CD4-positive, alpha-beta T cell treated with Interleukin-21 for 1 hour (primary cell): ENCODE results near the gene USP17L22.
"Not testable (repeated sequence)": the region's sequence is repeated elsewhere in the genome, so short reads cannot be mapped to it uniquely, and the experiment has no call there.

Experiments used
- DNase-seq: peaks from one replicate; pipeline ENCODE4 v3.0.0-alpha.2; 2020

Gene USP17L22, protein sequence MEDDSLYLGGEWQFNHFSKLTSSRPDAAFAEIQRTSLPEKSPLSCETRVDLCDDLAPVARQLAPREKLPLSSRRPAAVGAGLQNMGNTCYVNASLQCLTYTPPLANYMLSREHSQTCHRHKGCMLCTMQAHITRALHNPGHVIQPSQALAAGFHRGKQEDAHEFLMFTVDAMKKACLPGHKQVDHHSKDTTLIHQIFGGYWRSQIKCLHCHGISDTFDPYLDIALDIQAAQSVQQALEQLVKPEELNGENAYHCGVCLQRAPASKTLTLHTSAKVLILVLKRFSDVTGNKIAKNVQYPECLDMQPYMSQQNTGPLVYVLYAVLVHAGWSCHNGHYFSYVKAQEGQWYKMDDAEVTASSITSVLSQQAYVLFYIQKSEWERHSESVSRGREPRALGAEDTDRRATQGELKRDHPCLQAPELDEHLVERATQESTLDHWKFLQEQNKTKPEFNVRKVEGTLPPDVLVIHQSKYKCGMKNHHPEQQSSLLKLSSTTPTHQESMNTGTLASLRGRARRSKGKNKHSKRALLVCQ

DNA sequence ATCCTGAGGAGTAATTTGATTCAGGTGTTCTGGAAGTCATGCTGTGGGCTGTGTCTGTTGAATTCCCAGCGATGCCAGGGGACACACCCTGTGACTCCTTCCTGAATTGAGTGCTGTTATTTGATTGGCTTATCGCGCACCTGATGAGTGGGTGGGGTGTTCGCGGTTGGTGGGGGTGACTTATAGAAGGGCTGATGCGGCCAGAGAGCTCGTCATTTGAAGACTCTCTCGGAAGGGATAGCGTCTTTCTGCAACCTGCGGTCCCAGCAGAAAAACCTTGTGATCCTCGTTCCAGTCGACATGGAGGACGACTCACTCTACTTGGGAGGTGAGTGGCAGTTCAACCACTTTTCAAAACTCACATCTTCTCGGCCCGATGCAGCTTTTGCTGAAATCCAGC lies at the start of gene USP17L22:
TSS of gene USP17L22 (plus strand) at position 301 of the 400 bp plus-strand sequence. CDS start at position 301, 0 bp downstream.
- not testable (repeated sequence) for DNase-seq

DNA sequence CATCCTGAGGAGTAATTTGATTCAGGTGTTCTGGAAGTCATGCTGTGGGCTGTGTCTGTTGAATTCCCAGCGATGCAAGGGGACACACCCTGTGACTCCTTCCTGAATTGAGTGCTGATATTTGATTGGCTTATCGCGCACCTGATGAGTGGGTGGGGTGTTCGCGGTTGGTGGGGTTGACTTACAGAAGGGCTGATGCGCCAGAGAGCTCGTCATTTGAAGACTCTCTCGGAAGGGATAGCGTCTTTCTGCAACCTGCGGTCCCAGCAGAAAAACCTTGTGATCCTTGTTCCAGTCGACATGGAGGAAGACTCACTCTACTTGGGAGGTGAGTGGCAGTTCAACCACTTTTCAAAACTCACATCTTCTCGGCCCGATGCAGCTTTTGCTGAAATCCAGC lies 47.6 kb upstream of the USP17L22 start, which contains the start of gene USP17L12:
TSS of gene USP17L12 (plus strand) at position 301 of the 400 bp plus-strand sequence. CDS start at position 301, 0 bp downstream.
- not testable (repeated sequence) for DNase-seq

DNA sequence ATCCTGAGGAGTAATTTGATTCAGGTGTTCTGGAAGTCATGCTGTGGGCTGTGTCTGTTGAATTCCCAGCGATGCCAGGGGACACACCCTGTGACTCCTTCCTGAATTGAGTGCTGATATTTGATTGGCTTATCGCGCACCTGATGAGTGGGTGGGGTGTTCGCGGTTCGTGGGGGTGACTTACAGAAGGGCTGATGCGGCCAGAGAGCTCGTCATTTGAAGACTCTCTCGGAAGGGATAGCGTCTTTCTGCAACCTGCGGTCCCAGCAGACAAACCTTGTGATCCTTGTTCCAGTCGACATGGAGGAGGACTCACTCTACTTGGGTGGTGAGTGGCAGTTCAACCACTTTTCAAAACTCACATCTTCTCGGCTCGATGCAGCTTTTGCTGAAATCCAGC lies 42.8 kb upstream of the USP17L22 start, which contains the start of gene USP17L13:
TSS of gene USP17L13 (plus strand) at position 301 of the 400 bp plus-strand sequence. CDS start at position 301, 0 bp downstream.
- DNase-seq: not testable (repeated sequence)

DNA sequence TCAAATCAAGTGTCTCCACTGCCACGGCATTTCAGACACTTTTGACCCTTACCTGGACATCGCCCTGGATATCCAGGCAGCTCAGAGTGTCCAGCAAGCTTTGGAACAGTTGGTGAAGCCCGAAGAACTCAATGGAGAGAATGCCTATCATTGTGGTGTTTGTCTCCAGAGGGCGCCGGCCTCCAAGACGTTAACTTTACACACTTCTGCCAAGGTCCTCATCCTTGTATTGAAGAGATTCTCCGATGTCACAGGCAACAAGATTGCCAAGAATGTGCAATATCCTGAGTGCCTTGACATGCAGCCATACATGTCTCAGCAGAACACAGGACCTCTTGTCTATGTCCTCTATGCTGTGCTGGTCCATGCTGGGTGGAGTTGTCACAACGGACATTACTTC lies 37.2 kb upstream of the USP17L22 start:
- DNase-seq: not testable (repeated sequence)

DNA sequence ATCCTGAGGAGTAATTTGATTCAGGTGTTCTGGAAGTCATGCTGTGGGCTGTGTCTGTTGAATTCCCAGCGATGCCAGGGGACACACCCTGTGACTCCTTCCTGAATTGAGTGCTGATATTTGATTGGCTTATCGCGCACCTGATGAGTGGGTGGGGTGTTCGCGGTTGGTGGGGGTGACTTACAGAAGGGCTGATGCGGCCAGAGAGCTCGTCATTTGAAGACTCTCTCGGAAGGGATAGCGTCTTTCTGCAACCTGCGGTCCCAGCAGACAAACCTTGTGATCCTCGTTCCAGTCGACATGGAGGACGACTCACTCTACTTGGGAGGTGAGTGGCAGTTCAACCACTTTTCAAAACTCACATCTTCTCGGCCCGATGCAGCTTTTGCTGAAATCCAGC lies 33.3 kb upstream of the USP17L22 start, which contains the start of gene USP17L15:
TSS of gene USP17L15 (plus strand) at position 301 of the 400 bp plus-strand sequence. CDS start at position 301, 0 bp downstream.
- DNase-seq: not testable (repeated sequence)

DNA sequence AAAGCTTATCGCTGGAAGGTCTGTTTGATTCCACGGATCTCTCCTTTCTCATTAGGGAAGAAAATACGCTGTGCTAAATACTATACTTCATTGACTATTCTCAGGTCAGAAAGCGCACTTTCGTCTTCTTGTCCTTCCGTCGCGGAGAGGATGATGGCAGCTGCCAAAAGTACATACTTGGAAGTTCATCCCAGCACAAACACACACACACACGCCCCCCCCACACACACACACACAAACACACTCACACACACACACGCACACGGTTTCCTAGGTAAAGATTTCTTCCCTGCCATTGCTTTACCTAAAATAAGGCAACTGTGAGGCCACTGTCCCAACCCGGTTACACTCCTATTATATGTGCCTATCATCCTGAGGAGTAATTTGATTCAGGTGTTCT lies 29.0 kb upstream of the USP17L22 start:
- not testable (repeated sequence) for DNase-seq

DNA sequence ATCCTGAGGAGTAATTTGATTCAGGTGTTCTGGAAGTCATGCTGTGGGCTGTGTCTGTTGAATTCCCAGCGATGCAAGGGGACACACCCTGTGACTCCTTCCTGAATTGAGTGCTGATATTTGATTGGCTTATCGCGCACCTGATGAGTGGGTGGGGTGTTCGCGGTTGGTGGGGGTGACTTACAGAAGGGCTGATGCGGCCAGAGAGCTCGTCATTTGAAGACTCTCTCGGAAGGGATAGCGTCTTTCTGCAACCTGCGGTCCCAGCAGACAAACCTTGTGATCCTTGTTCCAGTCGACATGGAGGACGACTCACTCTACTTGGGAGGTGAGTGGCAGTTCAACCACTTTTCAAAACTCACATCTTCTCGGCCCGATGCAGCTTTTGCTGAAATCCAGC lies 23.8 kb upstream of the USP17L22 start, which contains the start of gene USP17L17:
TSS of gene USP17L17 (plus strand) at position 301 of the 400 bp plus-strand sequence. CDS start at position 301, 0 bp downstream.
- DNase-seq: not testable (repeated sequence)

DNA sequence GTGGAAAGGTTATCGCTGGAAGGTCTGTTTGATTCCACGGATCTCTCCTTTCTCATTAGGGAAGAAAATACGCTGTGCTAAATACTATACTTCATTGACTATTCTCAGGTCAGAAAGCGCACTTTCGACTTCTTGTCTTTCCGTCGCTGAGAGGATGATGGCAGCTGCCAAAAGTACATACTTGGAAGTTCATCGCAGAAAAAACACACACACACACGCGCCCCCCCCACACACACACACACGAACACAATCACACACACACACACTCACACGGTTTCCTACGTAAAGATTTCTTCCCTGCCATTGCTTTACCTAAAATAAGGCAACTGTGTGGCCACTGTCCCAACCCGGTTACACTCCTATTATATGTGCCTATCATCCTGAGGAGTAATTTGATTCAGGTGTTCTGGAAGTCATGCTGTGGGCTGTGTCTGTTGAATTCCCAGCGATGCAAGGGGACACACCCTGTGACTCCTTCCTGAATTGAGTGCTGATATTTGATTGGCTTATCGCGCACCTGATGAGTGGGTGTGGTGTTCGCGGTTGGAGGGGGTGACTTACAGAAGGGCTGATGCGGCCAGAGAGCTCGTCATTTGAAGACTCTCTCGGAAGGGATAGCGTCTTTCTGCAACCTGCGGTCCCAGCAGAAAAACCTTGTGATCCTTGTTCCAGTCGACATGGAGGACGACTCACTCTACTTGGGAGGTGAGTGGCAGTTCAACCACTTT lies 19.3 kb upstream of the USP17L22 start, which contains the start of gene USP17L18:
TSS of gene USP17L18 (plus strand) at position 678 of the 728 bp plus-strand sequence. CDS start at position 678, 0 bp downstream.
- not testable (repeated sequence) for DNase-seq

DNA sequence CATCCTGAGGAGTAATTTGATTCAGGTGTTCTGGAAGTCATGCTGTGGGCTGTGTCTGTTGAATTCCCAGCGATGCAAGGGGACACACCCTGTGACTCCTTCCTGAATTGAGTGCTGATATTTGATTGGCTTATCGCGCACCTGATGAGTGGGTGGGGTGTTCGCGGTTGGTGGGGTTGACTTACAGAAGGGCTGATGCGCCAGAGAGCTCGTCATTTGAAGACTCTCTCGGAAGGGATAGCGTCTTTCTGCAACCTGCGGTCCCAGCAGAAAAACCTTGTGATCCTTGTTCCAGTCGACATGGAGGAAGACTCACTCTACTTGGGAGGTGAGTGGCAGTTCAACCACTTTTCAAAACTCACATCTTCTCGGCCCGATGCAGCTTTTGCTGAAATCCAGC lies 14.3 kb upstream of the USP17L22 start, which contains the start of gene USP17L19:
TSS of gene USP17L19 (plus strand) at position 301 of the 400 bp plus-strand sequence. CDS start at position 301, 0 bp downstream.
- not testable (repeated sequence) for DNase-seq

DNA sequence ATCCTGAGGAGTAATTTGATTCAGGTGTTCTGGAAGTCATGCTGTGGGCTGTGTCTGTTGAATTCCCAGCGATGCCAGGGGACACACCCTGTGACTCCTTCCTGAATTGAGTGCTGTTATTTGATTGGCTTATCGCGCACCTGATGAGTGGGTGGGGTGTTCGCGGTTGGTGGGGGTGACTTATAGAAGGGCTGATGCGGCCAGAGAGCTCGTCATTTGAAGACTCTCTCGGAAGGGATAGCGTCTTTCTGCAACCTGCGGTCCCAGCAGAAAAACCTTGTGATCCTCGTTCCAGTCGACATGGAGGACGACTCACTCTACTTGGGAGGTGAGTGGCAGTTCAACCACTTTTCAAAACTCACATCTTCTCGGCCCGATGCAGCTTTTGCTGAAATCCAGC lies 9.6 kb upstream of the USP17L22 start, which contains the start of gene USP17L20:
TSS of gene USP17L20 (plus strand) at position 301 of the 400 bp plus-strand sequence. CDS start at position 301, 0 bp downstream.
- DNase-seq: not testable (repeated sequence)

DNA sequence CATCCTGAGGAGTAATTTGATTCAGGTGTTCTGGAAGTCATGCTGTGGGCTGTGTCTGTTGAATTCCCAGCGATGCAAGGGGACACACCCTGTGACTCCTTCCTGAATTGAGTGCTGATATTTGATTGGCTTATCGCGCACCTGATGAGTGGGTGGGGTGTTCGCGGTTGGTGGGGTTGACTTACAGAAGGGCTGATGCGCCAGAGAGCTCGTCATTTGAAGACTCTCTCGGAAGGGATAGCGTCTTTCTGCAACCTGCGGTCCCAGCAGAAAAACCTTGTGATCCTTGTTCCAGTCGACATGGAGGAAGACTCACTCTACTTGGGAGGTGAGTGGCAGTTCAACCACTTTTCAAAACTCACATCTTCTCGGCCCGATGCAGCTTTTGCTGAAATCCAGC lies 4.8 kb upstream of the USP17L22 start, which contains the start of gene USP17L21:
TSS of gene USP17L21 (plus strand) at position 301 of the 400 bp plus-strand sequence. CDS start at position 301, 0 bp downstream.
- not testable (repeated sequence) for DNase-seq

DNA sequence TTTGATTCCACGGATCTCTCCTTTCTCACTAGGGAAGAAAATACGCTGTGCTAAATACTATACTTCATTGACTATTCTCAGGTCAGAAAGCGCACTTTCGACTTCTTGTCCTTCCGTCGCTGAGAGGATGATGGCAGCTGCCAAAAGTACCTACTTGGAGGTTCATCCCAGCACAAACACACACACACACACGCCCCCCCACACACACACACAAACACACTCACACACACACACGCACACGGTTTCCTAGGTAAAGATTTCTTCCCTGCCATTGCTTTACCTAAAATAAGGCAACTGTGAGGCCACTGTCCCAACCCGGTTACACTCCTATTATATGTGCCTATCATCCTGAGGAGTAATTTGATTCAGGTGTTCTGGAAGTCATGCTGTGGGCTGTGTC lies 4.3 kb downstream of the USP17L22 start:
- DNase-seq: not testable (repeated sequence)
